ENCODE data around the gene TES. TPM values are rescaled to one million over a fixed set of nuclear protein-coding genes. Genes with fewer than 3 reads are reported as not detected.

TES gene
- total and polyA plus RNA-seq, 4 experiments from 2014 or later: 109 to 248 (median 154) TPM

DNA sequence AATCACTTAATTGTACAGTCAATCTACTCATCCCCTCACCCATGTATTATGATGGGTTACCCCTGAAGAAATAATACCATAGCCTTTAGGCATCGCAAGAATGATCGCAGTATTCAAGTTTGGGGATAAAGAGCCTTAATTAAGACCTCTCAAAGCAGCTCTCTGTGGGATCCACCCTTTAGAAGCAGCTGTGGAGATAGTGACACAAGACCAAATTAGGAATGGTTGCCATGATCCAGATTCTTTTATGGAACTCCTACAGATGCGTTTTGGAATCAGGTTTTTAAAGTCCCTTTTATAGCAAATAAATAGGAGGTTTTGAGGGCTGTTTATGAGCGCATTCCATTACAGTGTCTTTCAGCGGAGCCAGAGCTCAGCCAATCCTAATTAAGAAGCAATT, 12.2 kb downstream of the TES start:
- Histone ChIP-seq H3K27ac (ENCODE audit: low read depth, low read length) (no peak overlapping the region), H3K27me3 (ENCODE audit: insufficient read depth, low read length) (no peaks in the 10 kb centered on the region), H3K9me3 (ENCODE audit: control insufficient read depth in 1 of 2, low read length in 2 of 2) (no peaks in the 10 kb centered on the region), H3K36me3 (ENCODE audit: insufficient read depth, low read length) (no peaks in the 10 kb centered on the region), H3K4me1 (ENCODE audit: insufficient read depth, low read length) (peaks cover 96% of the 10 kb centered on the region), H3K4me3 (ENCODE audit: low read length in 2 of 2) (no peak overlapping the region)
- Mint-ChIP-seq H3K36me3 (peaks cover 0 to 6% of the 10 kb centered on the region in 2 donors), H3K9me3 (no peaks in the 10 kb centered on the region), H3K4me3 (peak overlapping the region in 4 of 8 donors; percentile 45 to 71 (median 55)), H3K27ac (peak overlapping the region in 4 of 7 donors; percentile 12 to 63 (median 36)), H3K4me1 (peaks cover 78 to 97% (median 85%) of the 10 kb centered on the region in 4 donors), H3K27me3 (no peaks in the 10 kb centered on the region)
- intact Hi-C loops (cut with micrococcal nuclease): no loop called here
- CTCF ChIA-PET (ENCODE audit: partially characterized antibody): interaction anchor here (1.0 to 4.4 kb wide), 5 partner anchors 8 to 304 kb away, joined by 3 to 26 read pairs (median 4); no protein-coding TSS in a partner anchor
- no peak for DNase-seq
- POLR2A ChIA-PET (ENCODE audit: partially characterized antibody): interaction anchor here (5.5 kb wide), 1 partner anchor 12 kb away, joined by 49 read pairs; the partner anchor contains the start of gene TES

DNA sequence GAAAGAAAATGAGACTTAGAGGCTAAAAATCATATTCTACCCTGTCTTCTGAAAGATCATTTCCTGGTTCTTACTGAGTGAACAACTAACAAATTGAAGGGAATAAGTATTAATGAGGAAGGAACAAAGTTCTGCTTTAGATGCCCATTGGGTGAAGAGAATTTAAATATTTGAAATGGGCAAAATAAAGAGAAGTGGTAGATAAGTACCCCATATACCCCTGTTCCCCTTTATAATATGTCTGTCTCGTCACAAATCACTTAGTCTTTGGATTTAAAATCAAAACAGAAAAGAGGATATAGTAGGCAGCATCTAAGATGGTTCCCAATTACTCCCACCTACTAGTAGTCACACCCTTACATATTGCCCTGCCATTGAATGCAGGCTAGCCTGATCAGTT, 13.2 kb downstream of the TES start:
- Mint-ChIP-seq H3K9me3 (no peaks in the 10 kb centered on the region), H3K27ac (peak overlapping the region in 5 of 7 donors; percentile 25 to 74 (median 38)), H3K4me3 (peak overlapping the region in 5 of 8 donors; percentile 10 to 83 (median 72)), H3K36me3 (peaks cover 0 to 6% of the 10 kb centered on the region in 2 donors), H3K27me3 (no peaks in the 10 kb centered on the region), H3K4me1 (peaks cover 75 to 96% (median 81%) of the 10 kb centered on the region in 4 donors)
- Histone ChIP-seq H3K9me3 (ENCODE audit: control insufficient read depth in 1 of 2, low read length in 2 of 2) (no peaks in the 10 kb centered on the region), H3K4me1 (ENCODE audit: insufficient read depth, low read length) (peaks cover 95% of the 10 kb centered on the region), H3K36me3 (ENCODE audit: insufficient read depth, low read length) (no peaks in the 10 kb centered on the region), H3K27ac (ENCODE audit: low read depth, low read length) (no peak overlapping the region), H3K4me3 (ENCODE audit: low read length in 2 of 2) (no peak overlapping the region), H3K27me3 (ENCODE audit: insufficient read depth, low read length) (no peaks in the 10 kb centered on the region)
- ChIA-PET CTCF (ENCODE audit: partially characterized antibody) (interaction anchor here (1.0 to 4.4 kb wide), 4 partner anchors 12 to 303 kb away, joined by 3 to 26 read pairs (median 5); no protein-coding TSS in a partner anchor), POLR2A (ENCODE audit: partially characterized antibody) (interaction anchor here (3.5 to 5.5 kb wide), 2 partner anchors 7 to 13 kb away, joined by 13 to 49 read pairs; partner anchors contain the start of gene TES)
- intact Hi-C loops (cut with micrococcal nuclease): no loop called here
- no peak for DNase-seq

DNA sequence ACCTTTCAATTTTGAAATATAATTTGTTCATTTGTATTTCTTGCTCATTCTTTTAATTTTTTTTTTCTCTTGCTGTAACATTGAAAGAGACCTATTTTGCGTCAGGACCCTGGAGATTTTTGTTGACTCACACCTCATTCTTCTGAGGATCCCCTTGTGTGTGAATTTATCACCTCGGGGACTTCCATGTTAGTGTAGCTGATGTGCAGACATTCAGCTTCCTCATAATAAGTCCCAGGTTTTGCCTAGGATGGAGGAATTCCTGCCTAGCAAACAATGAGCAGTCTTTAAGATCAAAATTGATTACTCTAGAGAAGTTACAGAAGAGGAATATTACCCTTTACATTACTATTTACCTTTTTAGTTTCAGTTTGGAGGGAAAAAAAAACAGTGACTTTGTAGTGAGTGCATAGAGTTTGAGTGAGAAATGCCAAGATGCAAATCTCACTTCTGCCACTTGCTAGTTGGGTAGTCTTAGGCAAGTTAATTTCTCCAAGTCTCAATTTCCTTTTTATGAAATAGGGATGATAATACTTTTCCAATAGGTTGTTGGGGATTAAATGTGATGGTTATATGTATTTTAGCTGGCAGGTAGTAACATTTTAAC, 14.3 kb downstream of the TES start:
- H3K9me3 Mint-ChIP-seq: no peaks in the 10 kb centered on the region
- peaks cover 0 to 6% of the 10 kb centered on the region in 2 donors for H3K36me3 Mint-ChIP-seq
- Histone ChIP-seq H3K27me3 (ENCODE audit: insufficient read depth, low read length) (no peaks in the 10 kb centered on the region), H3K4me1 (ENCODE audit: insufficient read depth, low read length) (peaks cover 93% of the 10 kb centered on the region), H3K4me3 (ENCODE audit: low read length in 2 of 2) (no peak overlapping the region), H3K9me3 (ENCODE audit: control insufficient read depth in 1 of 2, low read length in 2 of 2) (no peaks in the 10 kb centered on the region), H3K27ac (ENCODE audit: low read depth, low read length) (no peak overlapping the region), H3K36me3 (ENCODE audit: insufficient read depth, low read length) (no peaks in the 10 kb centered on the region)
- POLR2A ChIA-PET (ENCODE audit: partially characterized antibody): interaction anchor here (3.5 to 5.5 kb wide), 2 partner anchors 8 to 14 kb away, joined by 13 to 49 read pairs; partner anchors contain the start of gene TES
- intact Hi-C loops (cut with micrococcal nuclease): no loop called here
- peak overlapping the region; percentile 11 to 83 (median 64) for H3K4me3 Mint-ChIP-seq
- peak overlapping the region; percentile 38 to 79 (median 74) for H3K27ac Mint-ChIP-seq
- H3K27me3 Mint-ChIP-seq: no peaks in the 10 kb centered on the region
- DNase-seq: peak in 2 of 5 donors; percentile 21 to 57
- peaks cover 74 to 93% (median 80%) of the 10 kb centered on the region in 4 donors for H3K4me1 Mint-ChIP-seq
- CTCF ChIA-PET (ENCODE audit: partially characterized antibody): interaction anchor here (0.6 to 4.4 kb wide), 6 partner anchors 12 to 54 kb away, joined by 3 to 26 read pairs (median 6); partner anchors contain the start of gene TES

DNA sequence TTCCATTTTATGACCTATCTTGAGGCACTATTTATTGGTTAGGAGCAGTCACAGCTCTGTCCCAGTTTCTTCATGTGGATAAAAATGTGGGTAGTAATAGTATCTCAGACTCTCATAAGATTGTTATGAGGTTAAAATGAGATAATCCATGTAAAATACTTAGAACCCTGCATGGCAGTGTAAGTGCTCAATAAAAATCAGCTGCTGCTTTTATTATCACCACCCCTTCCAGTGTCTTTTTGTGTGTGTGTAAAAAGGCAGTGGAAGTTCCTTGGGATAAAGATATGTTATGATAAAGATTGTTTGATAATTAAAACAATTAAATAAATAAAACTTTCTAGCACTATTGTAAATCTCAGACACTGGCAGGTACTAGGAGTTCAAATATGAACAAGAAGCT, 15.5 kb downstream of the TES start:
- Mint-ChIP-seq H3K27ac (peak overlapping the region in 3 of 7 donors; percentile 49 to 68 (median 54)), H3K27me3 (no peaks in the 10 kb centered on the region), H3K4me3 (peak overlapping the region in 3 of 8 donors; percentile 23 to 44 (median 41)), H3K36me3 (peaks cover 0 to 6% of the 10 kb centered on the region in 2 donors), H3K4me1 (peaks cover 74 to 93% (median 80%) of the 10 kb centered on the region in 4 donors), H3K9me3 (no peaks in the 10 kb centered on the region)
- Histone ChIP-seq H3K36me3 (ENCODE audit: insufficient read depth, low read length) (no peaks in the 10 kb centered on the region), H3K27me3 (ENCODE audit: insufficient read depth, low read length) (no peaks in the 10 kb centered on the region), H3K4me1 (ENCODE audit: insufficient read depth, low read length) (peaks cover 93% of the 10 kb centered on the region), H3K9me3 (ENCODE audit: control insufficient read depth in 1 of 2, low read length in 2 of 2) (no peaks in the 10 kb centered on the region), H3K4me3 (ENCODE audit: low read length in 2 of 2) (no peak overlapping the region), H3K27ac (ENCODE audit: low read depth, low read length) (no peak overlapping the region)
- ChIA-PET POLR2A (ENCODE audit: partially characterized antibody) (interaction anchor here (1.9 to 5.5 kb wide), 3 partner anchors 9 to 45 kb away, joined by 5 to 49 read pairs (median 13); partner anchors contain the start of gene TES), CTCF (ENCODE audit: partially characterized antibody) (interaction anchor here (0.9 to 4.4 kb wide), 7 partner anchors 10 to 49 kb away, joined by 3 to 26 read pairs (median 6); partner anchors contain the start of gene TES)
- DNase-seq: no peak
- intact Hi-C loops (cut with micrococcal nuclease): loop anchor here (1.0 kb wide), 1 partner anchor 15 kb away; no protein-coding TSS in a partner anchor

DNA sequence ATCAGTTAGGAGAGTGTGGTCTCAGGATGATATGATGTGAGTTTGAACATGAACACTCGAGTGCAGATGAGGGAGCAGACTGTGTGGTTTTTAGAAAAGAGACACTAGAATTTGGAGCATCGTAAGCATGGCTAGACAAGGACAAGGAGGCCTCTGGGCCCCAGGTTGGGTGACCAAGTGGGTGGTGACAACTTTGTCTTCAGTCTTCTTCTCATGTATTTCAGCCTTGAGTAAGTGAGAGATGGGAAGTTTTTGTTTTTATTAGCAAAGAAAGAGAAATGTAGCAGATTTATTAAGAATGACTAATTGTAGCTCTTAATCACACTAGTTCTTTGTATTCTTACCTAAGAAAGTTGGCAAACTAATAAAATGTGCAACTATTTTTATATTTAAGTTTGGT, 16.3 kb downstream of the TES start:
- peaks cover 0 to 6% of the 10 kb centered on the region in 2 donors for H3K36me3 Mint-ChIP-seq
- H3K27me3 Mint-ChIP-seq: no peaks in the 10 kb centered on the region
- Histone ChIP-seq H3K9me3 (ENCODE audit: control insufficient read depth in 1 of 2, low read length in 2 of 2) (no peaks in the 10 kb centered on the region), H3K27me3 (ENCODE audit: insufficient read depth, low read length) (no peaks in the 10 kb centered on the region), H3K36me3 (ENCODE audit: insufficient read depth, low read length) (no peaks in the 10 kb centered on the region), H3K27ac (ENCODE audit: low read depth, low read length) (no peak overlapping the region), H3K4me3 (ENCODE audit: low read length in 2 of 2) (no peak overlapping the region), H3K4me1 (ENCODE audit: insufficient read depth, low read length) (peaks cover 94% of the 10 kb centered on the region)
- POLR2A ChIA-PET (ENCODE audit: partially characterized antibody): interaction anchor here (1.9 to 5.5 kb wide), 3 partner anchors 10 to 46 kb away, joined by 5 to 49 read pairs (median 13); partner anchors contain the start of gene TES
- peak overlapping the region in 5 of 8 donors; percentile 10 to 41 (median 25) for H3K4me3 Mint-ChIP-seq
- no peak for DNase-seq
- CTCF ChIA-PET (ENCODE audit: partially characterized antibody): interaction anchor here (0.9 to 4.4 kb wide), 5 partner anchors 9 to 47 kb away, joined by 3 to 26 read pairs (median 15); partner anchors contain the start of gene TES
- peaks cover 74 to 93% (median 81%) of the 10 kb centered on the region in 4 donors for H3K4me1 Mint-ChIP-seq
- no peaks in the 10 kb centered on the region for H3K9me3 Mint-ChIP-seq
- intact Hi-C loops (cut with micrococcal nuclease): loop anchor here (1.0 kb wide), 1 partner anchor 15 kb away; no protein-coding TSS in a partner anchor
- peak overlapping the region in 5 of 7 donors; percentile 30 to 83 (median 47) for H3K27ac Mint-ChIP-seq

DNA sequence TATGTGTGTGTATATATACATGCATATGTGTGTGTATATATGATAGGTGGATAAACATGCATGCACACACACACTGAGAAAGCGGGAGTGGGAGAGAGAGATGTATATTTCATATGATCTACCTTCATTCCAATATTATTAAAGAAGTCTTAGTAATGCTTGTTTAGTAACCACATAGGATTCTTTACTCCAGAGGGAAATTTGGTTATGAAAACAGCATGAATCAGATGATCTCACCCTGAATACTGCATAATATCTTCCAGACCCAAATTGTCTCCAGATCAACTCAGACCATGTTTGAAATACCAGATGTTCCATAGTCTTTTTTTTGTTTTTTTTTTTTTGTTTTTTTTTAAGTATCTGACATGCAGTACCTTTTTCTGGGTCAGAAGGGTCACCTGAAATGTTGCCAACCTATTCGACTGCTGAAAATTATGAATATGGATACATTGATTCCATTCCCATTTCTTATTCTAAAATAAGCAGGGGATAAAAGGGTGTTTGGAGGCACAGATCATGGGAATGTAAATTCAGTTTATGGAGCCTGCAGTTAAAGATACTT, 17.4 kb downstream of the TES start:
- Mint-ChIP-seq H3K27ac (peak overlapping the region in 4 of 7 donors; percentile 3 to 57 (median 26)), H3K36me3 (peaks cover 0 to 6% of the 10 kb centered on the region in 2 donors), H3K9me3 (no peaks in the 10 kb centered on the region), H3K27me3 (no peaks in the 10 kb centered on the region), H3K4me1 (peaks cover 72 to 93% (median 81%) of the 10 kb centered on the region in 4 donors), H3K4me3 (peak overlapping the region in 2 of 8 donors; percentile 11 to 12)
- POLR2A ChIA-PET (ENCODE audit: partially characterized antibody): interaction anchor here (5.5 to 6.0 kb wide), 2 partner anchors 17 kb away, joined by 49 to 96 read pairs; partner anchors contain the start of gene TES
- no peaks in the 10 kb centered on the region for H3K36me3 ChIP-seq (ENCODE audit: insufficient read depth, low read length)
- H3K4me1 ChIP-seq (ENCODE audit: insufficient read depth, low read length): peaks cover 94% of the 10 kb centered on the region
- no peaks in the 10 kb centered on the region for H3K9me3 ChIP-seq (ENCODE audit: control insufficient read depth in 1 of 2, low read length in 2 of 2)
- DNase-seq: no peak
- intact Hi-C loops (cut with micrococcal nuclease): no loop called here
- no peak overlapping the region for H3K4me3 ChIP-seq (ENCODE audit: low read length in 2 of 2)
- CTCF ChIA-PET (ENCODE audit: partially characterized antibody): interaction anchor here (1.3 to 2.5 kb wide), 3 partner anchors 8 to 50 kb away, joined by 3 to 20 read pairs (median 14); no protein-coding TSS in a partner anchor
- H3K27ac ChIP-seq (ENCODE audit: low read depth, low read length): no peak overlapping the region
- no peaks in the 10 kb centered on the region for H3K27me3 ChIP-seq (ENCODE audit: insufficient read depth, low read length)

All from CD4-positive, alpha-beta memory T cell (primary cell).